Measurements from ENCODE around the gene INPP4A. TPM values are rescaled to one million over a fixed set of nuclear protein-coding genes. Genes with fewer than 3 reads are reported as not detected.

The INPP4A gene
- total and polyA plus RNA-seq, 9 of the 15 experiments (the other 6 are each of a cell fraction or from before 2014, with no cell fraction given) = 1.8 to 15.7 (median 8.3) TPM

DNA sequence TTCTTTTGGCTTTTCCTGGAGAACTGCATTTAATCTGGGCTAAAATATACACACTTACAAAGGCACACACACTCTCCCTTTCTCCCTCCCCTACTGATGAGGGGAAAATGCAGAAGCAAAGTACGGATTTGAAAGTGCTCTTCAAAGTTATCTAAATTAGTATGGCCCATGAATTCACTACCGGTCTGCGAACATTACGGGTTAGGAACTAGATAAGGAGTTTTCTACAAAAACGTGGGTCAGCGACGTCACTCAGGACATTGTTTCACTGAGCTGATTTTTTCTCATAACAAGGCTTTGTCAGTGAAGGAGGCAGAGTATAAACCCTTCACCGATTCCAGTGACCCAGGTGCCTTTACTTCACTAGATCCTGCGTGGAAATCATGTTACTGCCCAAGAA, 116.4 kb downstream of the INPP4A start (continued):
- TF ChIP-seq ZMIZ1 (IDR thresholded peaks at IDR 0.05; ENCODE audit: low read depth in 2 of 2, low read length in 2 of 2) = no peak
- no peak for TF ChIP-seq CREB3 (tag; conservative IDR thresholded peaks at IDR 0.05; ENCODE audit: low read depth)
- TF ChIP-seq JUND (IDR thresholded peaks at IDR 0.05; ENCODE audit: borderline replicate concordance, low read depth, low read length) = no peak
- peak; percentile 25; the same call in 1 of the 3 replicates for TF ChIP-seq JUND (tag; IDR thresholded peaks at IDR 0.05; ENCODE audit: borderline replicate concordance, low read depth, low read length)
- no peak for TF ChIP-seq HMGXB4 (CRISPR knock-in tag; IDR thresholded peaks at IDR 0.05)
- no peak for TF ChIP-seq PRMT5 (CRISPR knock-in tag; IDR thresholded peaks at IDR 0.05)
- TF ChIP-seq DNMT1 (IDR thresholded peaks at IDR 0.05) = no peak
- TF ChIP-seq U2AF2 (optimal IDR thresholded peaks at IDR 0.05; ENCODE audit: low read depth, low read length) = no peak
- TF ChIP-seq ZNF79 (CRISPR knock-in tag; IDR thresholded peaks at IDR 0.05; ENCODE audit: low read depth) = no peak
- TF ChIP-seq ZNF175 (CRISPR knock-in tag; IDR thresholded peaks at IDR 0.05; ENCODE audit: low read depth) = no peak
- TF ChIP-seq, protein P1, sequence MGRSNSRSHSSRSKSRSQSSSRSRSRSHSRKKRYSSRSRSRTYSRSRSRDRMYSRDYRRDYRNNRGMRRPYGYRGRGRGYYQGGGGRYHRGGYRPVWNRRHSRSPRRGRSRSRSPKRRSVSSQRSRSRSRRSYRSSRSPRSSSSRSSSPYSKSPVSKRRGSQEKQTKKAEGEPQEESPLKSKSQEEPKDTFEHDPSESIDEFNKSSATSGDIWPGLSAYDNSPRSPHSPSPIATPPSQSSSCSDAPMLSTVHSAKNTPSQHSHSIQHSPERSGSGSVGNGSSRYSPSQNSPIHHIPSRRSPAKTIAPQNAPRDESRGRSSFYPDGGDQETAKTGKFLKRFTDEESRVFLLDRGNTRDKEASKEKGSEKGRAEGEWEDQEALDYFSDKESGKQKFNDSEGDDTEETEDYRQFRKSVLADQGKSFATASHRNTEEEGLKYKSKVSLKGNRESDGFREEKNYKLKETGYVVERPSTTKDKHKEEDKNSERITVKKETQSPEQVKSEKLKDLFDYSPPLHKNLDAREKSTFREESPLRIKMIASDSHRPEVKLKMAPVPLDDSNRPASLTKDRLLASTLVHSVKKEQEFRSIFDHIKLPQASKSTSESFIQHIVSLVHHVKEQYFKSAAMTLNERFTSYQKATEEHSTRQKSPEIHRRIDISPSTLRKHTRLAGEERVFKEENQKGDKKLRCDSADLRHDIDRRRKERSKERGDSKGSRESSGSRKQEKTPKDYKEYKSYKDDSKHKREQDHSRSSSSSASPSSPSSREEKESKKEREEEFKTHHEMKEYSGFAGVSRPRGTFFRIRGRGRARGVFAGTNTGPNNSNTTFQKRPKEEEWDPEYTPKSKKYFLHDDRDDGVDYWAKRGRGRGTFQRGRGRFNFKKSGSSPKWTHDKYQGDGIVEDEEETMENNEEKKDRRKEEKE (IDR thresholded peaks at IDR 0.05; ENCODE audit: borderline replicate concordance in 1 of 2, control insufficient read depth in 1 of 2, low read depth in 2 of 2, low read length in 1 of 2) = no peak
- no peak for TF ChIP-seq MTA2 (IDR thresholded peaks at IDR 0.05; ENCODE audit: low read depth)
- no peak for TF ChIP-seq IFI16 (CRISPR knock-in tag; IDR thresholded peaks at IDR 0.05)
- TF ChIP-seq TCFL5 (CRISPR knock-in tag; conservative IDR thresholded peaks at IDR 0.05) = no peak
- no peak for TF ChIP-seq ZKSCAN3 (CRISPR knock-in tag; IDR thresholded peaks at IDR 0.05)
- TF ChIP-seq HNRNPLL (IDR thresholded peaks at IDR 0.05; ENCODE audit: low read depth, low read length, poor library complexity, severe bottlenecking) = peak; percentile 83
- TF ChIP-seq ARNT (IDR thresholded peaks at IDR 0.05) = no peak
- no peak for TF ChIP-seq ZNF253 (CRISPR knock-in tag; conservative IDR thresholded peaks at IDR 0.05)
- no peak for TF ChIP-seq ATF1 (CRISPR knock-in tag; IDR thresholded peaks at IDR 0.05)
- peak; percentile 29; the same call in 1 of the 2 replicates for TF ChIP-seq ATF1 (tag; IDR thresholded peaks at IDR 0.05)
- no peak for TF ChIP-seq HDAC1 (IDR thresholded peaks at IDR 0.05)
